MCF 10A (cell line): ENCODE results near the gene FGL2. TPM values are rescaled to one million over a fixed set of nuclear protein-coding genes. Genes with fewer than 3 reads are reported as not detected.

Experiments
- BruUV-seq: library from RNA; stranded (reverse); fragments of 400-500 nt; replicated peaks from 2 replicates; lab custom pipeline; 2021; lab: Mats Ljungman, UMichigan
- CTCF ChIA-PET: fragments of 300-600 bp; sonication (Branson Sonifier 250); formaldehyde crosslinking; extraction: SDS; loops from one replicate; lab custom pipeline; 2021; ENCODE audit warnings: antibody characterized with exemption, inconsistent platforms; lab: Yijun Ruan, JAX
- POLR2A ChIA-PET: fragments of 300-600, 350-650 bp; sonication (Branson Sonifier 250); formaldehyde crosslinking; extraction: SDS; loops from one replicate; lab custom pipeline; 2020; ENCODE audit warnings: antibody characterized with exemption, inconsistent platforms; lab: Yijun Ruan, JAX
- DNase-seq: peaks from one replicate; pipeline ENCODE4 v3.0.0-alpha.2; 2018; ENCODE audit not compliant: unreplicated experiment
- H3K27ac Mint-ChIP-seq: one replicate; pipeline ENCODE4 v1.8.0; 2022; ENCODE audit warnings: mild to moderate bottlenecking, low read depth, mixed read lengths; ENCODE audit not compliant: unreplicated experiment
- H3K27me3 Mint-ChIP-seq: one replicate; pipeline ENCODE4 v1.8.0; 2022; ENCODE audit warnings: mixed read lengths; ENCODE audit not compliant: insufficient read depth, unreplicated experiment
- H3K36me3 Mint-ChIP-seq: one replicate; pipeline ENCODE4 v1.8.0; 2022; ENCODE audit warnings: mild to moderate bottlenecking, moderate library complexity, mixed read lengths; ENCODE audit not compliant: insufficient read depth, unreplicated experiment
- H3K4me1 Mint-ChIP-seq: one replicate; pipeline ENCODE4 v1.8.0; 2022; ENCODE audit warnings: mixed read lengths; ENCODE audit not compliant: insufficient read depth, unreplicated experiment
- H3K4me3 Mint-ChIP-seq: one replicate; pipeline ENCODE4 v1.8.0; 2022; ENCODE audit warnings: mild to moderate bottlenecking, moderate library complexity, mixed read lengths; ENCODE audit not compliant: unreplicated experiment
- H3K9me3 Mint-ChIP-seq: one replicate; pipeline ENCODE4 v1.8.0; 2022; ENCODE audit warnings: mixed read lengths; ENCODE audit not compliant: unreplicated experiment
- CTCF ChIP-seq: fragments of 200-600 bp; IDR thresholded peaks from one replicate; pipeline ENCODE4 v1.8.0; 2022; ENCODE audit warnings: antibody characterized with exemption, mild to moderate bottlenecking; ENCODE audit not compliant: unreplicated experiment
- intact Hi-C: fragments of 100-400 bp; cut with micrococcal nuclease; formaldehyde crosslinking; loops from 2 replicates; pipeline ENCODE4 v1.14.1; 2022
- total RNA-seq: library from RNA; stranded (reverse); gene quantifications from 2 replicates; pipeline ENCODE4 v1.2.3, GENCODE V29; 2022

FGL2 gene
- total RNA-seq, 1 experiment from 2014 or later = not detected

DNA sequence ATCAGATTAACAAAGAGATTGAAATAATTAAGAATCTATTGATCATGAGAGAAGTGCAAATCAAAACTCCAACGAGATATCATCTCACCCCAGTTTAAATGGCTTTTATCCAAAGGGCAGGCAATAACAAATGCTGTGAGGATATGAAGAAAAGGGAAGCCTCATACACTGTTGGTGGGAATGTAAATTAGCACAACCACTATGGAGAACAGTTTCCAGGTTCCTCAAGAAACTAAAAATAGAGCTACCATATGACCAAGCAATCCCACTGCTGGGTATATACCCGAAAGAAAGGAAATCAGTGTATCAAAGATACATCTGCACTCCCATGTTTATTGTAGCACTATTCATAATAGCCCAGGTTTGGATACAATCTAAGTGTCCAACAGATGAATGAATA is 13.8 kb downstream of the FGL2 start:
- BruUV-seq = no TSS peak
- CTCF ChIA-PET = no interaction called here
- H3K4me1 Mint-ChIP-seq = no peaks in the 10 kb centered on the region

GRCh38 chr7:77184990-77185389 is 14.6 kb downstream of the FGL2 start:
- no peak for DNase-seq
- POLR2A ChIA-PET = interaction anchor here (0.7 kb wide), 1 partner anchor 52 kb away, joined by 3 read pairs; no protein-coding TSS in a partner anchor
- H3K4me3 Mint-ChIP-seq = no peak overlapping the region
- no peaks in the 10 kb centered on the region for H3K36me3 Mint-ChIP-seq
- no peaks in the 10 kb centered on the region for H3K9me3 Mint-ChIP-seq
- TF ChIP-seq CTCF = no peak
- no peaks in the 10 kb centered on the region for H3K27me3 Mint-ChIP-seq
- no peak overlapping the region for H3K27ac Mint-ChIP-seq
- H3K4me1 Mint-ChIP-seq = no peaks in the 10 kb centered on the region
- BruUV-seq = no TSS peak
- CTCF ChIA-PET = no interaction called here
- intact Hi-C loops = no loop called here

More for the DNA sequence above, 13.8 kb downstream of the FGL2 start:
- no peak for TF ChIP-seq CTCF
- Mint-ChIP-seq H3K27me3 (no peaks in the 10 kb centered on the region), H3K27ac (no peak overlapping the region), H3K4me3 (no peak overlapping the region), H3K9me3 (no peaks in the 10 kb centered on the region), H3K36me3 (no peaks in the 10 kb centered on the region)
- intact Hi-C loops = no loop called here
- DNase-seq = no peak
- POLR2A ChIA-PET = no interaction called here

DNA sequence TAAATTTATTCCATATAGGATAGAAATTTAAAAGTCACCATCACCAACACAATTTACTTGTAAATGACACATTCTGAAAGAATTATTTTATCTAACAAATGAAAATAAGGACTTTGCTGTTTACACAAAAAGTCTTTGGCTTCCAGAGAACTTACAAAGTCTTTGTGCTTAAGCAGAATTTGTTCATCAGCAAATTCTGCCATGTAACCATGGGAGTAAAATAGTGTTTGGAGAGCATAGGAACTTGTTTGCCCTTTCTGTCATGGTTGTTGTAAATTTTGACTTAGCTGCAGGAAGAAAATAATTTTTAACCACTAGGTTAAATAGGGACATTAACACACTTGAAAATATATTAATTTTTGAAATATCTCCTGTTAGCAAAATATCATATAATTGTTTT is 15.2 kb downstream of the FGL2 start:
- no peak for DNase-seq
- BruUV-seq = no TSS peak
- TF ChIP-seq CTCF = no peak
- H3K36me3 Mint-ChIP-seq = no peaks in the 10 kb centered on the region
- no peaks in the 10 kb centered on the region for H3K27me3 Mint-ChIP-seq
- no peaks in the 10 kb centered on the region for H3K9me3 Mint-ChIP-seq
- intact Hi-C loops = no loop called here
- CTCF ChIA-PET = interaction anchor here (0.6 kb wide), 1 partner anchor 904 kb away, joined by 3 read pairs; no protein-coding TSS in a partner anchor
- H3K4me1 Mint-ChIP-seq = no peaks in the 10 kb centered on the region
- H3K27ac Mint-ChIP-seq = no peak overlapping the region
- POLR2A ChIA-PET = interaction anchor here (0.7 kb wide), 1 partner anchor 53 kb away, joined by 3 read pairs; no protein-coding TSS in a partner anchor
- H3K4me3 Mint-ChIP-seq = no peak overlapping the region

DNA sequence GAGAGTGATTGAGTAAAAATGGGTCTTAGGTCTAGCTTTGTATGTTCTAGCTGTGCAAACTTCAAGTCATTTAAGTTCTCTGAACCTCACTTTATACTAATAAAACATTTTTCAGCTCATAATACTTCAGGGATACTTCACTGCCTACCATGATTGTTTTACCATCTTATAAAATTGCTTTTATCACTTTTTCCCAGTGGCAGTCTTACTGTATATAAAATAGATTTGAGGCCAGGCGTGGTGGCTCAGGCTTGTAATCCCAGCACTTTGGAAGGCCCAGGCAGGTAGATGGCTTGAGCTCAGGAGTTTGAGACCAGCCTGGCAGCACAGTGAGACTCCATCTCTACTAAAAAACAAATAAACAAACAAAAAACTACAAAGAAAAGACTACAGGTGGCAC is 17.4 kb downstream of the FGL2 start:
- no peaks in the 10 kb centered on the region for H3K9me3 Mint-ChIP-seq
- CTCF ChIA-PET = no interaction called here
- H3K27me3 Mint-ChIP-seq = no peaks in the 10 kb centered on the region
- no peaks in the 10 kb centered on the region for H3K4me1 Mint-ChIP-seq
- DNase-seq = no peak
- intact Hi-C loops = no loop called here
- POLR2A ChIA-PET = no interaction called here
- H3K4me3 Mint-ChIP-seq = no peak overlapping the region
- BruUV-seq = no TSS peak
- no peaks in the 10 kb centered on the region for H3K36me3 Mint-ChIP-seq
- no peak overlapping the region for H3K27ac Mint-ChIP-seq
- no peak for TF ChIP-seq CTCF
